Measurements from ENCODE around the gene PRDM16.

Gene PRDM16

GRCh38 chr1:3242408-3243260 is 173.6 kb downstream of the PRDM16 start:
- Histone ChIP-seq H3K36me3 (ENCODE audit: insufficient read depth, low read length) (no peaks in the 10 kb centered on the region), H4K20me1 (ENCODE audit: insufficient read depth, low read length) (no peaks in the 10 kb centered on the region), H3K9me2 (ENCODE audit: low read depth, low read length) (no peaks in the 10 kb centered on the region), H3K27ac (ENCODE audit: low read depth, low read length, poor library complexity, severe bottlenecking) (no peak overlapping the region), H3F3A (ENCODE audit: insufficient read depth, low read length) (no peaks in the 10 kb centered on the region), H3K4me2 (ENCODE audit: low read length) (no peak overlapping the region), H3K79me2 (ENCODE audit: insufficient read depth, low read length) (no peaks in the 10 kb centered on the region), H3K9ac (ENCODE audit: low read length) (no peak overlapping the region), H2AFZ (ENCODE audit: low read length) (no peak overlapping the region), H3K4me1 (ENCODE audit: insufficient read depth, low read length, severe bottlenecking) (no peaks in the 10 kb centered on the region), H3K4me3 (ENCODE audit: low read depth, low read length, poor library complexity, severe bottlenecking) (no peak overlapping the region), H3K27me3 (ENCODE audit: insufficient read depth, low read length) (no peaks in the 10 kb centered on the region), H3K9me3 (ENCODE audit: low read length) (no peaks in the 10 kb centered on the region)
- no peak for TF ChIP-seq CTCF (IDR thresholded peaks at IDR 0.05; ENCODE audit: low read length)
- no peak for TF ChIP-seq EZH2 (IDR thresholded peaks at IDR 0.05; ENCODE audit: borderline replicate concordance, low read length)

GRCh38 chr1:3243304-3243703 is 174.3 kb downstream of the PRDM16 start:
- Histone ChIP-seq H3F3A (ENCODE audit: insufficient read depth, low read length) (no peaks in the 10 kb centered on the region), H3K9me2 (ENCODE audit: low read depth, low read length) (no peaks in the 10 kb centered on the region), H3K4me1 (ENCODE audit: insufficient read depth, low read length, severe bottlenecking) (no peaks in the 10 kb centered on the region), H3K36me3 (ENCODE audit: insufficient read depth, low read length) (no peaks in the 10 kb centered on the region), H3K27ac (ENCODE audit: low read depth, low read length, poor library complexity, severe bottlenecking) (no peak overlapping the region), H2AFZ (ENCODE audit: low read length) (no peak overlapping the region), H3K4me2 (ENCODE audit: low read length) (no peak overlapping the region), H4K20me1 (ENCODE audit: insufficient read depth, low read length) (no peaks in the 10 kb centered on the region), H3K79me2 (ENCODE audit: insufficient read depth, low read length) (no peaks in the 10 kb centered on the region), H3K9ac (ENCODE audit: low read length) (no peak overlapping the region), H3K27me3 (ENCODE audit: insufficient read depth, low read length) (no peaks in the 10 kb centered on the region), H3K9me3 (ENCODE audit: low read length) (no peaks in the 10 kb centered on the region), H3K4me3 (ENCODE audit: low read depth, low read length, poor library complexity, severe bottlenecking) (no peak overlapping the region)
- TF ChIP-seq EZH2 (IDR thresholded peaks at IDR 0.05; ENCODE audit: borderline replicate concordance, low read length), result no peak
- no peak for TF ChIP-seq CTCF (IDR thresholded peaks at IDR 0.05; ENCODE audit: low read length)

GRCh38 chr1:3244025-3244926 is 175.3 kb downstream of the PRDM16 start:
- Histone ChIP-seq H3K9me2 (ENCODE audit: low read depth, low read length) (no peaks in the 10 kb centered on the region), H3K9me3 (ENCODE audit: low read length) (no peaks in the 10 kb centered on the region), H3K36me3 (ENCODE audit: insufficient read depth, low read length) (no peaks in the 10 kb centered on the region), H3K9ac (ENCODE audit: low read length) (no peak overlapping the region), H3K27me3 (ENCODE audit: insufficient read depth, low read length) (0 out of 2 replicates have a peak, but pooled peaks cover 4% of the 10 kb centered on the region), H3K4me3 (ENCODE audit: low read depth, low read length, poor library complexity, severe bottlenecking) (no peak overlapping the region), H4K20me1 (ENCODE audit: insufficient read depth, low read length) (no peaks in the 10 kb centered on the region), H3F3A (ENCODE audit: insufficient read depth, low read length) (no peaks in the 10 kb centered on the region), H3K4me1 (ENCODE audit: insufficient read depth, low read length, severe bottlenecking) (no peaks in the 10 kb centered on the region), H2AFZ (ENCODE audit: low read length) (no peak overlapping the region), H3K27ac (ENCODE audit: low read depth, low read length, poor library complexity, severe bottlenecking) (no peak overlapping the region), H3K4me2 (ENCODE audit: low read length) (no peak overlapping the region), H3K79me2 (ENCODE audit: insufficient read depth, low read length) (no peaks in the 10 kb centered on the region)
- TF ChIP-seq CTCF (IDR thresholded peaks at IDR 0.05; ENCODE audit: low read length) (no peak), EZH2 (IDR thresholded peaks at IDR 0.05; ENCODE audit: borderline replicate concordance, low read length) (no peak)

Data from OCI-LY1 (cell line).